ENCODE data around the gene DMRTA2. TPM values are rescaled to one million over a fixed set of nuclear protein-coding genes. Genes with fewer than 3 reads are reported as not detected.
A peak's percentile ranks its signal among the peaks of the same experiment; 100 is the strongest.
"Not testable (repeated sequence)": the region's sequence is repeated elsewhere in the genome, so short reads cannot be mapped to it uniquely, and the experiment has no call there.

DMRTA2 gene
- total RNA-seq, 3 donors from 2014 or later = not detected

GRCh38 chr1:50419192-50419906 lies 3.9 kb downstream of the DMRTA2 start:
- H3K4me3 Mint-ChIP-seq = no peak overlapping the region
- no peaks in the 10 kb centered on the region for H3K9me3 Mint-ChIP-seq
- H3K36me3 Mint-ChIP-seq (ENCODE audit: insufficient read depth) = no peaks in the 10 kb centered on the region
- H3K4me1 Mint-ChIP-seq (ENCODE audit: low read depth) = peaks cover 43% of the 10 kb centered on the region
- ATAC-seq (no peak), DNase-seq (no peak)
- peaks cover 82% of the 10 kb centered on the region for H3K27me3 Mint-ChIP-seq (ENCODE audit: low read depth)

GRCh38 chr1:50418600-50419109 lies 4.6 kb downstream of the DMRTA2 start:
- H3K9me3 Mint-ChIP-seq = no peaks in the 10 kb centered on the region
- peaks cover 37% of the 10 kb centered on the region for H3K4me1 Mint-ChIP-seq (ENCODE audit: low read depth)
- H3K27me3 Mint-ChIP-seq (ENCODE audit: low read depth) = peaks cover 80% of the 10 kb centered on the region
- DNase-seq (no peak), ATAC-seq (peak in 1 of 2 donors; percentile 21)
- no peak overlapping the region for H3K4me3 Mint-ChIP-seq
- no peaks in the 10 kb centered on the region for H3K36me3 Mint-ChIP-seq (ENCODE audit: insufficient read depth)

DNA sequence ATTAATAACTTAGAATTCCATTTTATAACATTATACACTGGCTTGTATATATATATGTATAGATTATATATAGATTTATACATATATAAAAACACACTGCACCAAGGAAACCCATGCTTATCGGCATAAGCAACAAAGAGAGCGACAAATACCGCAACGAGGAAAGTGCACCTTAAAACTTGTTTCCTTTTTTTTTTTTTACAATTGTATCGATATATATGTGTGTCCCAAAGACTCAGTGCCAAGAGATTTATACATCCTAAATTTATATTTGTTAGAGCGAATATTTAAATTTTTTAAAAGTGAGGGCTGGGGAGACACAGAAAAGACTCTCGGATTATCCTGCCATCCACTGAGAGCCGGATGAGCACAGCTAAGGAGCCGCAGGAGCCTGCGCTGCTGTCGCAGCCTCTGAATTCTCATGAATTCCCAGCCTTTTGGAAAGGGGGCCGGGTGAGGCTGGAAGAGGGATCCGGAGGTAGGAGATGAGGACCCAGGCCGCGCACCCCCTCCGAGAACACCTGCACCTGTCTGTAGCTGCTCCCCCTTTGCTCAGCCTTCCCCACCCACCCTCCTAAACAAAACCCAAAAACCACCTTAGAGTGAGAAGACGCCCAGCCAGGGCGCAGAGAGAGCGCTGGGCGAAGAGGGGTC lies 5.2 kb downstream of the DMRTA2 start:
- no peaks in the 10 kb centered on the region for H3K9me3 Mint-ChIP-seq
- ATAC-seq = no peak
- peaks cover 33% of the 10 kb centered on the region for H3K4me1 Mint-ChIP-seq (ENCODE audit: low read depth)
- no peak for DNase-seq
- H3K27me3 Mint-ChIP-seq (ENCODE audit: low read depth) = peaks cover 79% of the 10 kb centered on the region
- no peaks in the 10 kb centered on the region for H3K36me3 Mint-ChIP-seq (ENCODE audit: insufficient read depth)
- no peak overlapping the region for H3K4me3 Mint-ChIP-seq

DNA sequence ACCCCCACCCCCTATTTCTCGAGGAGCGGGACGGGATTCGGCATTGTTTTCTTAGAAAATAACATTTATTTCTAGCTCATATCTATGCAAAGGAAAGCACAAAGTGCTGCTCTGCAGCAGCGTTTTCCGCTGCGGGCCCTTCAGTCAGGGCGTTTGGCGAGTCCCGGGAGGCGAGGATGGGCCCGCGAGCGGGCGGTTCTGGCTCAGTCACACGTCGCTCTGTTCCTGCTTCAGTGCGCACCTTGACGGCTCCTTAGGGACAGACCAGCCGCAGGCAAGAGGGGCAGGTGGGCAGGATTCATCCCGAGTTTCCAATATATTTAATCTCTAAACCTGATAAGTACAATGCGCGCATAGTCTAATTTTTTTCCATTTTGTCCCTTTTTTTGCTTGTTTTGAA lies 5.7 kb downstream of the DMRTA2 start:
- H3K4me3 Mint-ChIP-seq = no peak overlapping the region
- no peaks in the 10 kb centered on the region for H3K36me3 Mint-ChIP-seq (ENCODE audit: insufficient read depth)
- no peak for ATAC-seq
- H3K4me1 Mint-ChIP-seq (ENCODE audit: low read depth) = peaks cover 29% of the 10 kb centered on the region
- H3K27me3 Mint-ChIP-seq (ENCODE audit: low read depth) = peaks cover 78% of the 10 kb centered on the region
- no peaks in the 10 kb centered on the region for H3K9me3 Mint-ChIP-seq
- no peak for DNase-seq

- DNase-seq (no peak), ATAC-seq (no peak)
- Mint-ChIP-seq H3K9me3 (no peaks in the 10 kb centered on the region), H3K4me1 (ENCODE audit: low read depth) (peaks cover 23% of the 10 kb centered on the region), H3K27me3 (ENCODE audit: low read depth) (peaks cover 71% of the 10 kb centered on the region), H3K36me3 (ENCODE audit: insufficient read depth) (no peaks in the 10 kb centered on the region), H3K4me3 (no peak overlapping the region)
Observed at GRCh38 chr1:50416553-50417453, 6.4 kb downstream of the DMRTA2 start.

GRCh38 chr1:50416150-50416527 lies 7.1 kb downstream of the DMRTA2 start:
- ATAC-seq = no peak
- Mint-ChIP-seq H3K4me1 (ENCODE audit: low read depth) (peaks cover 18% of the 10 kb centered on the region), H3K27me3 (ENCODE audit: low read depth) (peaks cover 68% of the 10 kb centered on the region), H3K36me3 (ENCODE audit: insufficient read depth) (no peaks in the 10 kb centered on the region), H3K4me3 (no peak overlapping the region), H3K9me3 (no peaks in the 10 kb centered on the region)
- no peak for DNase-seq

- DNase-seq = no peak
- no peak for ATAC-seq
- H3K27me3 Mint-ChIP-seq (ENCODE audit: low read depth) = peaks cover 70% of the 10 kb centered on the region
- no peaks in the 10 kb centered on the region for H3K36me3 Mint-ChIP-seq (ENCODE audit: insufficient read depth)
- no peak overlapping the region for H3K4me3 Mint-ChIP-seq
- H3K9me3 Mint-ChIP-seq = no peaks in the 10 kb centered on the region
- H3K4me1 Mint-ChIP-seq (ENCODE audit: low read depth) = peaks cover 17% of the 10 kb centered on the region
Observed at GRCh38 chr1:50415235-50416149, 7.8 kb downstream of the DMRTA2 start.

DNA sequence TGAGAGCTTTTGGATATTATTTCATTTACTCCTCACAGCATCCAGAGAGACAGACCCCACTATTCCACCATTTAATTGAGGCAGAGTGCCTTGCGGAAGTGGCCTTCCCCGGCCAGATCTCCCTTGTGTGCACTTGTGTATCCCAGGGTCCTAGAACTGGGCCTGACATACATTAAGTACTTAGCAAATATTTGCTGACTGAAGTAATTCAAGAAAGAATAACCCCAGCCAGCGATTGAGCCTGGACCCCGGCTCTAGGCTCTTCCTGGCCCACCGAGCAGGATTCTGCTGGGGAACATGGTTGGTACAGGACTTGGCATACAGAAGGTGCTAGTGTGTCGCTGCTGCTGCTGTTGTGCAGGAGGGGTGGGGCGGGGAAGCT lies 8.4 kb downstream of the DMRTA2 start:
- DNase-seq = no peak
- Mint-ChIP-seq H3K36me3 (ENCODE audit: insufficient read depth) (no peaks in the 10 kb centered on the region), H3K27me3 (ENCODE audit: low read depth) (peaks cover 69% of the 10 kb centered on the region), H3K9me3 (no peaks in the 10 kb centered on the region), H3K4me1 (ENCODE audit: low read depth) (peaks cover 11% of the 10 kb centered on the region), H3K4me3 (no peak overlapping the region)
- no peak for ATAC-seq

DNA sequence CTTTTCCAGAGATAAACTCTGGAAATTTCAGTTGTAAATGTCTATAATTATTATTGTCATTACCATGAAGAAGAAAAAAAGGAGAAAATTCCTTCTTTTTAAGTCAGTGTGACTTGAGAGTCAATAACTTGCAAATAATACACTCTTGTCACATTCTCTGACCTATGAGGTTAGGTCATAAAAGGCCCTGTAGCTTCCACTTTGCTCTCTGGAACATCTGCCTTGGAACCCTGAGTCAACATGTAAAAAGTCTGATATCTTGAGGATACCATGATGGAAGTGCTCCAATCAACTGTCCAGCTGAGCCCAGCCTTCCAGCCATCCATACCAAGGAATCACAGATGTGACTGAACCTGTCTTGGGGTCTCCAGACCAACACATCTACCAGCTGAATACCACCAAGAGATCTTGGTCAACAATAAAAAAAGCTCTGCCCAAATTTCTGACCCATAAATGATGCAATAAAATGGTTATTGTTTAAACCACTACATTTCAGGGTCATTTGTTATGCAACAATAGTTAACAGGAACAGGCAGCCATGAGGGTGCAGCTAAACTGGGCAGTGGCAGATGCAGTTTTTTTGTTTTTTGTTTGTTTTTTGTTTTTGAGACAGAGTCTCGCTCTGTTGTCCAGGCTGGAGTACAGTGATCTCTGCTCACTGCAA lies 10.3 kb downstream of the DMRTA2 start:
- Mint-ChIP-seq H3K36me3 (ENCODE audit: insufficient read depth) (no peaks in the 10 kb centered on the region), H3K27me3 (ENCODE audit: low read depth) (peaks cover 60% of the 10 kb centered on the region), H3K4me1 (ENCODE audit: low read depth) (peaks cover 8% of the 10 kb centered on the region), H3K4me3 (no peak overlapping the region), H3K9me3 (no peaks in the 10 kb centered on the region)
- ATAC-seq (no peak), DNase-seq (no peak)

DNA sequence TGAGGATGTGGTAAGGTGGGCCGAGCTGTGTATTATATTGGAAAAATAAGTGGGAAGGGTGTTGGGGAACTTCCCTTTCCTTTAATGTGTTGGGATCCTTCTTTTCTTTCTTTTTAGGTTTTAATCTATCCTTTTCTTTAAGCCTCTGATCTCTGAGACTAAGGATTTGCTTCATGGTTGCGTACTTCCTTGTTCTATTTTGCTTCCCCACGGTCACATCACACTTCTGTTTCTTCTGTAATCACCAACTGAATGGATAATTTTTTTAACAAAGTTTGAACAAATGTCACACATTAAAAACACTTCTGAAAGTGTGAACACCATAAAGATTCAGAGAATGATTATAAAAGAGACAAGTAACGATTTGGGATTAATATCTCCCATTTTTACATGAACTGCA lies 17.4 kb downstream of the DMRTA2 start:
- Mint-ChIP-seq H3K4me3 (no peak overlapping the region), H3K4me1 (ENCODE audit: low read depth) (no peaks in the 10 kb centered on the region), H3K36me3 (ENCODE audit: insufficient read depth) (no peaks in the 10 kb centered on the region), H3K27me3 (ENCODE audit: low read depth) (peaks cover 48% of the 10 kb centered on the region), H3K9me3 (no peaks in the 10 kb centered on the region)
- ATAC-seq (no peak), DNase-seq (no peak)

DNA sequence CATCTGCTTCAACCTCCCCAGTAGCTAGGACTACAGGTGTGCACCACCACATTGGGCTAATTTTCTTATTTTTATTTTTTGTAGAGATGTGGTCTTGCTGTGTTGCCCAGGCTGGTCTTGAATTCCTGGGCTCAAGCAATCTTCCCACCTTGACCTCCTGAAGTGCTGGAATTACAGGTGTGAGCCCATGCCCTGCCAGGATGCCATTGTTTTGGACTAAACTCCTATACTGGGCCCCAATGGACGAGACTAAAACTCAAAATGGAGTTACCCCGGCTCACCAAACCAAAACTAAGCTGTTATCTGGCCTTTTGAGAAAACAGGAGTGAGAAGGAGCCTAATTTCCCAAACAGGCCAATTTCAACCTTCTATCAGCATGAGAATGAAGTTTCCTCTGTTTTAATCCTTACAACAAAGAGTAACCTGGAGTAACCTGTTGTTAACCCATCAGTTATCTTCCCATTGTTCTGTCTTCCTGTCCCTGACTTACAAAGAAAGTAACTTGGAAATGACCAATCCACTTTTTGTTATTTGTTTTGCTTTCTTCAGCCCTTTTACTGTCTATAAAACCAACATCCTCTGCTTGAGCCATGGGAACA lies 29.6 kb downstream of the DMRTA2 start:
- Mint-ChIP-seq H3K36me3 (ENCODE audit: insufficient read depth) (no peaks in the 10 kb centered on the region), H3K27me3 (ENCODE audit: low read depth) (peaks cover 22% of the 10 kb centered on the region), H3K4me3 (no peak overlapping the region), H3K9me3 (peaks cover 4% of the 10 kb centered on the region), H3K4me1 (ENCODE audit: low read depth) (no peaks in the 10 kb centered on the region)
- no peak for DNase-seq
- no peak for ATAC-seq

- not testable (repeated sequence) for H3K4me3 Mint-ChIP-seq; H3K9me3 Mint-ChIP-seq; ATAC-seq; H3K36me3 Mint-ChIP-seq (ENCODE audit: insufficient read depth); DNase-seq; H3K4me1 Mint-ChIP-seq (ENCODE audit: low read depth)
- H3K27me3 Mint-ChIP-seq (ENCODE audit: low read depth) = peaks cover 11% of the 10 kb centered on the region
Observed at GRCh38 chr1:50381551-50381950, 41.7 kb downstream of the DMRTA2 start.

- no peaks in the 10 kb centered on the region for H3K36me3 Mint-ChIP-seq (ENCODE audit: insufficient read depth)
- peaks cover 5% of the 10 kb centered on the region for H3K9me3 Mint-ChIP-seq
- ATAC-seq = no peak
- H3K4me1 Mint-ChIP-seq (ENCODE audit: low read depth) = no peaks in the 10 kb centered on the region
- no peak overlapping the region for H3K4me3 Mint-ChIP-seq
- H3K27me3 Mint-ChIP-seq (ENCODE audit: low read depth) = peaks cover 5% of the 10 kb centered on the region
- no peak for DNase-seq
Observed at GRCh38 chr1:50378770-50379169, 44.5 kb downstream of the DMRTA2 start.

Measured in activated T-cell treated with anti-CD3 and anti-CD28 coated beads, Interleukin-2, amount 50 U/mL, for 4 hours (primary cell).